Right ventricle myocardium superior (tissue), 1 donor: ENCODE results near the gene MIA3. TPM values are rescaled to one million over a fixed set of nuclear protein-coding genes. Genes with fewer than 3 reads are reported as not detected.

ENCODE experiments used
- ATAC-seq: fragments of 200-7000 bp; cut with Tn5 transposase; one replicate; pipeline ENCODE4 v1.9.1; 2020; ENCODE audit warnings: mild to moderate bottlenecking; ENCODE audit not compliant: poor library complexity
- DNase-seq: peaks from one replicate; pipeline ENCODE4 v3.0.0-alpha.2; 2020
- intact Hi-C: fragments of 100-400 bp; cut with DNase I; formaldehyde crosslinking; loops from one replicate; pipeline ENCODE4 v1.11.2; 2022
- total RNA-seq: library from RNA; stranded (reverse); fragmentation: NEBNext Ultra II Directional; extraction: Animal tissue kit (Norgen Biotek cat#: 25700); gene quantifications from one replicate; pipeline ENCODE4 v1.2.1, GENCODE V29; 2021
- donor health status: DM: no; HTN: yes; CAD: no; lungs with severe emphysema.

The MIA3 gene
- total RNA-seq, 1 donor from 2014 or later = 49.2 TPM

GRCh38 chr1:222616525-222616924 is 1.4 kb upstream of the MIA3 start:
- intact Hi-C loops = no loop called here
- DNase-seq (no peak), ATAC-seq (no peak)

- ATAC-seq (peak; percentile 96), DNase-seq (peak; percentile 97)
- intact Hi-C loops = no loop called here
These were observed 438 bp upstream of the MIA3 start for GRCh38 chr1:222617367-222617951.

- intact Hi-C loops = no loop called here
- no peak for DNase-seq
These were observed 1.1 kb downstream of the MIA3 start for GRCh38 chr1:222618880-222619596.

GRCh38 chr1:222620566-222620965 is 2.7 kb downstream of the MIA3 start:
- no peak for ATAC-seq
- DNase-seq = no peak
- intact Hi-C loops = no loop called here

More at GRCh38 chr1:222618880-222619596, 1.1 kb downstream of the MIA3 start:
- peak; percentile 31 for ATAC-seq

GRCh38 chr1:222622765-222623164 is 4.9 kb downstream of the MIA3 start:
- DNase-seq = no peak
- ATAC-seq = no peak
- intact Hi-C loops = no loop called here

- intact Hi-C loops = no loop called here
- ATAC-seq (no peak), DNase-seq (no peak)
These were observed 5.6 kb downstream of the MIA3 start for GRCh38 chr1:222623458-222623857.

- intact Hi-C loops = no loop called here
- ATAC-seq = peak; percentile 51
These were observed 6.3 kb downstream of the MIA3 start for GRCh38 chr1:222624214-222624613.

GRCh38 chr1:222627232-222627631 is 9.3 kb downstream of the MIA3 start:
- no peak for DNase-seq
- intact Hi-C loops = no loop called here
- ATAC-seq = peak; percentile 79

More at GRCh38 chr1:222624214-222624613, 6.3 kb downstream of the MIA3 start:
- no peak for DNase-seq

- ATAC-seq = no peak
- intact Hi-C loops = loop anchor here (5.0 kb wide), 1 partner anchor 163 kb away; no protein-coding TSS in a partner anchor
- no peak for DNase-seq
These were observed 12.1 kb downstream of the MIA3 start for GRCh38 chr1:222629921-222630535.

- ATAC-seq (no peak), DNase-seq (no peak)
- intact Hi-C loops = loop anchor here (5.0 kb wide), 1 partner anchor 164 kb away; no protein-coding TSS in a partner anchor
These were observed 13.8 kb downstream of the MIA3 start for GRCh38 chr1:222631611-222632208.

- DNase-seq = no peak
- intact Hi-C loops = loop anchor here (5.0 kb wide), 1 partner anchor 165 kb away; no protein-coding TSS in a partner anchor
- ATAC-seq = no peak
These were observed 14.9 kb downstream of the MIA3 start for GRCh38 chr1:222632749-222633148.

- intact Hi-C loops = loop anchor here (5.0 kb wide), 1 partner anchor 167 kb away; no protein-coding TSS in a partner anchor
- ATAC-seq (peak; percentile 80), DNase-seq (no peak)
These were observed 16.5 kb downstream of the MIA3 start for GRCh38 chr1:222634180-222635013.

- ATAC-seq (no peak), DNase-seq (no peak)
- intact Hi-C loops = no loop called here
These were observed 23.5 kb downstream of the MIA3 start for GRCh38 chr1:222641269-222641948.

- ATAC-seq (no peak), DNase-seq (no peak)
- intact Hi-C loops = no loop called here
These were observed 24.6 kb downstream of the MIA3 start for GRCh38 chr1:222642468-222642867.

- intact Hi-C loops = no loop called here
- peak; percentile 44 for DNase-seq
- ATAC-seq = peak; percentile 67
These were observed 25.7 kb downstream of the MIA3 start for GRCh38 chr1:222643606-222643937.

GRCh38 chr1:222643938-222644635 is 26.2 kb downstream of the MIA3 start:
- DNase-seq = peak; percentile 99
- intact Hi-C loops = no loop called here
- peak; percentile 100 for ATAC-seq

GRCh38 chr1:222644636-222644980 is 26.7 kb downstream of the MIA3 start:
- no peak for DNase-seq
- intact Hi-C loops = no loop called here
- peak; percentile 3 for ATAC-seq

GRCh38 chr1:222652676-222653075 is 34.8 kb downstream of the MIA3 start:
- DNase-seq (no peak), ATAC-seq (no peak)
- intact Hi-C loops = no loop called here
